Type B pancreatic cell (in vitro differentiated cells): ENCODE measurements around the gene TAGAP. TPM values are rescaled to one million over a fixed set of nuclear protein-coding genes. Genes with fewer than 3 reads are reported as not detected.

Experiments used
- DNase-seq: peaks from one replicate; pipeline ENCODE4 v3.0.0; 2021; ENCODE audit warnings: mixed read lengths; ENCODE audit not compliant: unreplicated experiment; ENCODE audit errors: extremely low spot score
- H3K27ac Mint-ChIP-seq: 2 replicates; pipeline ENCODE4 v1.8.0; 2021; ENCODE audit warnings: mild to moderate bottlenecking, mixed read lengths
- H3K27me3 Mint-ChIP-seq: 2 replicates; pipeline ENCODE4 v1.8.0; 2021; ENCODE audit warnings: mixed read lengths
- H3K36me3 Mint-ChIP-seq: 2 replicates; pipeline ENCODE4 v1.8.0; 2021; ENCODE audit warnings: mixed read lengths
- H3K4me1 Mint-ChIP-seq: one replicate; pipeline ENCODE4 v1.8.0; 2021; ENCODE audit warnings: mixed read lengths; ENCODE audit not compliant: unreplicated experiment
- H3K4me3 Mint-ChIP-seq: 2 replicates; pipeline ENCODE4 v1.8.0; 2021; ENCODE audit warnings: mild to moderate bottlenecking, mixed read lengths
- H3K9me3 Mint-ChIP-seq: 2 replicates; pipeline ENCODE4 v1.8.0; 2021; ENCODE audit warnings: mixed read lengths
- total RNA-seq: library from RNA; stranded (reverse); gene quantifications from 2 replicates; pipeline ENCODE4 v1.2.1, GENCODE V29; 2021; ENCODE audit warnings: low replicate concordance
- TF ChIP-seq, protein P1 (sequence below): fragments of 200-600 bp; sonication (generic); conservative IDR thresholded peaks from 2 replicates; pipeline ENCODE4 v1.5.0; 2021; ENCODE audit warnings: antibody characterized with exemption, mild to moderate bottlenecking

Gene TAGAP
- total RNA-seq, 1 donor from 2014 or later, result 0.22 TPM

DNA sequence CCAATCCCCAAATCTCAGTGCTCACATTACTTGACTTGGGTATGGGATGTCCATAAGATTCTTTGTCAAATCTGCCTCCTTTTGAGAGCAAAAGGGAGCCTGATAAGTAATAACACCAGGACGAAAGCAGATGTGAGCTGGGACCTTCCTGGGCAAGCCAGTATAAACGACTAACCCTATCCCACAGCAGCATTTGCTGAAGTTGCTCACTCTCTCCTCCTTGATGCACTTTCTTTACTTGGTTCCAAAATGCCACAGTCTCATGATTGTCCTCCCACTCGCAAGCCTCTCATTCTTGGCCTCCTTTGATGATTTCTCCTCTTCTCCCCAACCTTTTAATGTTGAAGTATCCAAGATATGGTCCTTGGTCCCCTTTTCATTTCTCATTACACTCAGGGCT, 44.7 kb upstream of the TAGAP start:
- H3K27me3 Mint-ChIP-seq, result peaks cover 4% of the 10 kb centered on the region
- no peak overlapping the region for H3K4me3 Mint-ChIP-seq
- no peak overlapping the region for H3K27ac Mint-ChIP-seq
- no peaks in the 10 kb centered on the region for H3K4me1 Mint-ChIP-seq
- H3K9me3 Mint-ChIP-seq, result no peaks in the 10 kb centered on the region
- TF ChIP-seq, protein P1, sequence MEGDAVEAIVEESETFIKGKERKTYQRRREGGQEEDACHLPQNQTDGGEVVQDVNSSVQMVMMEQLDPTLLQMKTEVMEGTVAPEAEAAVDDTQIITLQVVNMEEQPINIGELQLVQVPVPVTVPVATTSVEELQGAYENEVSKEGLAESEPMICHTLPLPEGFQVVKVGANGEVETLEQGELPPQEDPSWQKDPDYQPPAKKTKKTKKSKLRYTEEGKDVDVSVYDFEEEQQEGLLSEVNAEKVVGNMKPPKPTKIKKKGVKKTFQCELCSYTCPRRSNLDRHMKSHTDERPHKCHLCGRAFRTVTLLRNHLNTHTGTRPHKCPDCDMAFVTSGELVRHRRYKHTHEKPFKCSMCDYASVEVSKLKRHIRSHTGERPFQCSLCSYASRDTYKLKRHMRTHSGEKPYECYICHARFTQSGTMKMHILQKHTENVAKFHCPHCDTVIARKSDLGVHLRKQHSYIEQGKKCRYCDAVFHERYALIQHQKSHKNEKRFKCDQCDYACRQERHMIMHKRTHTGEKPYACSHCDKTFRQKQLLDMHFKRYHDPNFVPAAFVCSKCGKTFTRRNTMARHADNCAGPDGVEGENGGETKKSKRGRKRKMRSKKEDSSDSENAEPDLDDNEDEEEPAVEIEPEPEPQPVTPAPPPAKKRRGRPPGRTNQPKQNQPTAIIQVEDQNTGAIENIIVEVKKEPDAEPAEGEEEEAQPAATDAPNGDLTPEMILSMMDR, result no peak
- H3K36me3 Mint-ChIP-seq, result no peaks in the 10 kb centered on the region
- no peak for DNase-seq

DNA sequence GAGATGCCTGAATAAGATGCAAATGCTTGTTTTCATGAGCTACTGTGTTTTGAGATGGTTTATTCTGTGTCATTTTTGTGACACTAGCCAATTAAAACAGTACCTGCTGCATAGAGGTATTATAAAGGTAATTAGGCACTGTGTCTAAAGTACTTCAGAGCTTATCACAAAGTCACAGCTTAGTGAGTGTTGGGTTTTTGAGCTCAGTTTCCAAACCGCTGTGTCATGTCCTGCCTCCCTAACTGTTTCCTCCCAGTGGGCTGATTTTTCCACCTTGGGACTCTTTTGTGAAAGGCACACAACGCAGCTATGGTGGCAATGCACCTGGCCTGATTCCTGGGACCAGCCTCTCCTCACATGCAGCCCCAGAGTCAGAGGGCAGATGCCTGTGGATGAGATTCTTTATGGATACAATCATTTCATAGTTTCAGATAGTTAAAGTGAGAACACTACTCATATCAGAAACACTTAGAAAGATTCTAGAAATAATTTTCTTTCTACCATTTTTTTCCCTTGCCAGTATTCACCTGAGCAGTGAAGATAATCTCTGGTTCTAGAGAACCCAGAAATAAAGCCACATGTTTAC, 41.3 kb upstream of the TAGAP start:
- TF ChIP-seq, protein P1, result no peak
- Mint-ChIP-seq H3K4me3 (no peak overlapping the region), H3K27ac (no peak overlapping the region), H3K4me1 (no peaks in the 10 kb centered on the region), H3K9me3 (no peaks in the 10 kb centered on the region), H3K27me3 (peaks cover 2% of the 10 kb centered on the region), H3K36me3 (no peaks in the 10 kb centered on the region)
- no peak for DNase-seq

DNA sequence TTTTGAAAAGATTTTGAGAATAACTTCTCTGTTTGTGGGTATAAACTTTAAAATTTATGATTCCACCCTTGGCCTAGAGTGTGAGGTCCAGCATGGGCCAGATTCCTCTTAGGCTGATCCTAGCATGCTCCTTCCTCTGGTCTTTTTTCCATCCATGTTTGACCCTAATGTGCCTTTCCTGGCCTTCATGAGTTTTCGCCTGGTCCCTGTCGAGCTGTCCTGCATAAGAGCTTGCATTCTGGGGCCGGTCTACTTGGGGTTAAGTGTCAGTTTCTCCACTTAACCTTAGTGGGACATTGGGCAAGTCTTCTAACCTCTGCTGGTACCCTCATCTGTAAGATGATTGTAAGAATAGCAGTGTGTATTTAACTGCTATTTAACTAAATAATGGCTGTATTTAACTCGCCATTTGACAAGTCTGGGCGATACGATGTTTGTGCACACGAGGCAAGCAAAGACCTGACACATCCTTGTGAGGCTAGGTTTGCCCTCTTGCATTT, 40.7 kb upstream of the TAGAP start:
- TF ChIP-seq, protein P1, result no peak
- Mint-ChIP-seq H3K9me3 (no peaks in the 10 kb centered on the region), H3K27ac (no peak overlapping the region), H3K4me1 (no peaks in the 10 kb centered on the region), H3K4me3 (no peak overlapping the region), H3K36me3 (no peaks in the 10 kb centered on the region), H3K27me3 (no peaks in the 10 kb centered on the region)
- no peak for DNase-seq

DNA sequence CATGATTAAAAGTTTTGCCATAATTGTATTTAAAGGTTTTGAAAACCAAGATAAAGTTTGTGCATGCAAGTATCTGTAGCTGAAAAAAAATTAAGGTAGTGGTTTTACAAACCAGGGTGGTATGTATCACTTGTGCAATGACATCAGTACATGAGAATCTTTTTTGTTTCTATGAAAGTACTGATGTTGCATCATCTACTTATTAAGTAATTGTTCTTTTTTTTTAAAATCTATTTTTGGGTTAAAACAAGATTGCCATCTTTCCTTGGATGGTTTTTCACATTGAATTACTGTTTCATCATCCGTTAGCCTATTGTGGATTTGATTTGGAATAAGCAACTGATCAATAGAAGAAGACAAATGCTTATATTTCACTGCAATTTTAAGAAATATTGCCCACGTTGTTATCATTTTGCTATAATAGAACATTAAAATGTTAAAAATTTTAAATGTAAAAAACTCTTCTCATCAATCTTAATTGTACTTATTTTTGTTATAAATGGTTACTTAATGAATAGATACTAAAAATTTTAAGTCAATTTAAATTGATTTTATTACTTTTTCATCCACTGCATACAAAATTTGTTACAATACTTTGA, 39.8 kb upstream of the TAGAP start:
- no peaks in the 10 kb centered on the region for H3K27me3 Mint-ChIP-seq
- H3K27ac Mint-ChIP-seq, result no peak overlapping the region

DNA sequence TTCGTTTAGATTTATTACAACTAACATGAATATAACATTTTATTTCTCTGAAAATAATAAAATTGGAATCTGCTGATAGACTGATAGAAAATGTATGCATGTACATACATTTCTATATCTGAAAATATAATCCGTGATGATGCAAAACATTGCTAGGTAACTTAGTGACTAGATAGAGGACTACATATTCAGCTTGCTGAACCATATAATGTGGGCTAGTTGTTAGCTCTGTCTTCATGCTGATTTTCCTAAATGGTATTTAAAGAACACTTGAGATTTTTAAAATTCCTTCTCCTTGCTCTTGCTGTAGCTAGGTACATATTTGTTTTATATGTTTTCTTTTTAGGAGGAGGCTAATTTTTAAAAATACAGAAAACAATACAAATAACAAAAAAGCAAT, 38.4 kb upstream of the TAGAP start:
- no peak overlapping the region for H3K4me3 Mint-ChIP-seq
- no peaks in the 10 kb centered on the region for H3K4me1 Mint-ChIP-seq
- no peaks in the 10 kb centered on the region for H3K9me3 Mint-ChIP-seq
- H3K36me3 Mint-ChIP-seq, result no peaks in the 10 kb centered on the region
- no peak overlapping the region for H3K27ac Mint-ChIP-seq
- H3K27me3 Mint-ChIP-seq, result peaks cover 5% of the 10 kb centered on the region
- TF ChIP-seq, protein P1, result no peak
- no peak for DNase-seq

More for the DNA sequence above, 39.8 kb upstream of the TAGAP start:
- TF ChIP-seq, protein P1, result no peak
- Mint-ChIP-seq H3K4me1 (no peaks in the 10 kb centered on the region), H3K9me3 (no peaks in the 10 kb centered on the region), H3K4me3 (no peak overlapping the region), H3K36me3 (no peaks in the 10 kb centered on the region)
- DNase-seq, result no peak
